Calu3 (cell line): ENCODE data around the gene RSRC1. TPM values are rescaled to one million over a fixed set of nuclear protein-coding genes. Genes with fewer than 3 reads are reported as not detected.
A peak's percentile ranks its signal among the peaks of the same experiment; 100 is the strongest.

ENCODE experiments used
- BruUV-seq: library from RNA; stranded (reverse); fragments of 400-500 nt; replicated peaks from 2 replicates; lab custom pipeline; 2021; lab: Mats Ljungman, UMichigan
- CTCF ChIA-PET: fragments of 300-600 bp; sonication (Branson Sonifier 250); formaldehyde crosslinking; loops from one replicate; lab custom pipeline; 2022; ENCODE audit warnings: antibody characterized with exemption; lab: Charles Lee
- DNase-seq: peaks from one replicate; pipeline ENCODE4 v3.0.0; 2022
- H3K27ac Mint-ChIP-seq: one replicate; pipeline ENCODE4 v1.8.0; 2022; ENCODE audit warnings: mixed read lengths; ENCODE audit not compliant: unreplicated experiment
- H3K27me3 Mint-ChIP-seq: one replicate; pipeline ENCODE4 v1.8.0; 2022; ENCODE audit warnings: mixed read lengths; ENCODE audit not compliant: unreplicated experiment
- H3K36me3 Mint-ChIP-seq: one replicate; pipeline ENCODE4 v1.8.0; 2022; ENCODE audit warnings: mild to moderate bottlenecking, moderate library complexity, mixed read lengths; ENCODE audit not compliant: insufficient read depth, unreplicated experiment
- H3K4me1 Mint-ChIP-seq: one replicate; pipeline ENCODE4 v1.8.0; 2022; ENCODE audit warnings: mild to moderate bottlenecking, low read depth, mixed read lengths; ENCODE audit not compliant: unreplicated experiment
- H3K4me3 Mint-ChIP-seq: one replicate; pipeline ENCODE4 v1.8.0; 2022; ENCODE audit warnings: mild to moderate bottlenecking, low read depth, moderate library complexity, mixed read lengths; ENCODE audit not compliant: unreplicated experiment
- H3K9me3 Mint-ChIP-seq: one replicate; pipeline ENCODE4 v1.8.0; 2022; ENCODE audit warnings: low read depth, mixed read lengths; ENCODE audit not compliant: unreplicated experiment
- intact Hi-C: fragments of 100-400 bp; cut with micrococcal nuclease; formaldehyde crosslinking; loops from one replicate; pipeline ENCODE4 v1.10.0; 2022; ENCODE audit not compliant: unreplicated experiment
- total RNA-seq: library from RNA; stranded (reverse); gene quantifications from 2 replicates; pipeline ENCODE4 v1.2.3, GENCODE V29; 2022
- TF ChIP-seq, protein P1 (sequence below): fragments of 200-600 bp; IDR thresholded peaks from one replicate; pipeline ENCODE4 v1.8.0; 2022; ENCODE audit warnings: antibody characterized with exemption; ENCODE audit not compliant: unreplicated experiment

The RSRC1 gene
- total RNA-seq, 1 experiment from 2014 or later = 81.3 TPM

DNA sequence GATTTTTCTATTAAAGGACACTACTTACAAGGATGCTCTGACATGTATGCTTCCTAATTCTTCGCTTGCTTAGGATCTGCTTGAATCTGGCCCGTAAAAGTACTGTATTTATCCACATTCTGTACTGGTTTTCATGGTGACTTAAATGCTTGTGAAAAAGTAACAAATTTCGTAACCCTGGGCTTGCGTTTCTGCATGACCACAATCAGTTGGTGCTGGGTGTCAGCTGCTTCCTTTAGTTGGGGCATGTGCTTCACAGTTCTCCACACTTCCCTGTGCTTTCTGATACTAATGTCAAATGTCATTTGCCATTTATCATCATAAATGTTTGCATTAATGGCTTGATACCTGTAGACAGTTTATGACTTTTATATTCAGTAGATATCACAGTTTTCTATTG is 242.7 kb downstream of the RSRC1 start:
- TF ChIP-seq, protein P1, sequence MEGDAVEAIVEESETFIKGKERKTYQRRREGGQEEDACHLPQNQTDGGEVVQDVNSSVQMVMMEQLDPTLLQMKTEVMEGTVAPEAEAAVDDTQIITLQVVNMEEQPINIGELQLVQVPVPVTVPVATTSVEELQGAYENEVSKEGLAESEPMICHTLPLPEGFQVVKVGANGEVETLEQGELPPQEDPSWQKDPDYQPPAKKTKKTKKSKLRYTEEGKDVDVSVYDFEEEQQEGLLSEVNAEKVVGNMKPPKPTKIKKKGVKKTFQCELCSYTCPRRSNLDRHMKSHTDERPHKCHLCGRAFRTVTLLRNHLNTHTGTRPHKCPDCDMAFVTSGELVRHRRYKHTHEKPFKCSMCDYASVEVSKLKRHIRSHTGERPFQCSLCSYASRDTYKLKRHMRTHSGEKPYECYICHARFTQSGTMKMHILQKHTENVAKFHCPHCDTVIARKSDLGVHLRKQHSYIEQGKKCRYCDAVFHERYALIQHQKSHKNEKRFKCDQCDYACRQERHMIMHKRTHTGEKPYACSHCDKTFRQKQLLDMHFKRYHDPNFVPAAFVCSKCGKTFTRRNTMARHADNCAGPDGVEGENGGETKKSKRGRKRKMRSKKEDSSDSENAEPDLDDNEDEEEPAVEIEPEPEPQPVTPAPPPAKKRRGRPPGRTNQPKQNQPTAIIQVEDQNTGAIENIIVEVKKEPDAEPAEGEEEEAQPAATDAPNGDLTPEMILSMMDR = no peak
- no peaks in the 10 kb centered on the region for H3K36me3 Mint-ChIP-seq
- CTCF ChIA-PET = no interaction called here
- DNase-seq = no peak
- H3K4me1 Mint-ChIP-seq = no peaks in the 10 kb centered on the region
- H3K27ac Mint-ChIP-seq = no peak overlapping the region
- intact Hi-C loops = no loop called here
- H3K27me3 Mint-ChIP-seq = no peaks in the 10 kb centered on the region
- H3K4me3 Mint-ChIP-seq = no peak overlapping the region
- no peaks in the 10 kb centered on the region for H3K9me3 Mint-ChIP-seq
- BruUV-seq = no TSS peak

DNA sequence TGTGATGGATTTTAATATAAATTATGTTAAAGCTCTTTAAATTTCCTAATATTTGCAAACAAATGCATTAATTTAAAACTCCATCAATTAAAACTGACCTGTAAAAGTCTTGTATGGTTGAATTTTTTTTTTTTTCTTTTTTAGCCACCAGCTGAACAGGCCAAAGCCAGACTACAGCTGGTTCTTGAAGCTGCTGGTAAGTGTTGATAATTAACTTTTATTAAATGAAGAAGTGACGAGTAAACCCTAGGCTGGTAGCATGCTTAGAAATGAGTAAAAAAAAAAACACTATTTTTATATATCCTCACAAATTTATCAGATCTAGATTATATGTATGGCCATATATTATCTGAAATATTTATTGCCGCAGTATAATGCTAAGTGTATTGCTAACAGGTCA is 244.8 kb downstream of the RSRC1 start:
- H3K27me3 Mint-ChIP-seq = no peaks in the 10 kb centered on the region
- no peak for DNase-seq
- no peak overlapping the region for H3K27ac Mint-ChIP-seq
- no peaks in the 10 kb centered on the region for H3K9me3 Mint-ChIP-seq
- no peaks in the 10 kb centered on the region for H3K36me3 Mint-ChIP-seq
- TF ChIP-seq, protein P1 = no peak
- no TSS peak for BruUV-seq
- CTCF ChIA-PET = interaction anchor here (0.7 kb wide), 1 partner anchor 1411 kb away, joined by 3 read pairs; no protein-coding TSS in a partner anchor
- H3K4me3 Mint-ChIP-seq = no peak overlapping the region
- H3K4me1 Mint-ChIP-seq = no peaks in the 10 kb centered on the region
- intact Hi-C loops = no loop called here

DNA sequence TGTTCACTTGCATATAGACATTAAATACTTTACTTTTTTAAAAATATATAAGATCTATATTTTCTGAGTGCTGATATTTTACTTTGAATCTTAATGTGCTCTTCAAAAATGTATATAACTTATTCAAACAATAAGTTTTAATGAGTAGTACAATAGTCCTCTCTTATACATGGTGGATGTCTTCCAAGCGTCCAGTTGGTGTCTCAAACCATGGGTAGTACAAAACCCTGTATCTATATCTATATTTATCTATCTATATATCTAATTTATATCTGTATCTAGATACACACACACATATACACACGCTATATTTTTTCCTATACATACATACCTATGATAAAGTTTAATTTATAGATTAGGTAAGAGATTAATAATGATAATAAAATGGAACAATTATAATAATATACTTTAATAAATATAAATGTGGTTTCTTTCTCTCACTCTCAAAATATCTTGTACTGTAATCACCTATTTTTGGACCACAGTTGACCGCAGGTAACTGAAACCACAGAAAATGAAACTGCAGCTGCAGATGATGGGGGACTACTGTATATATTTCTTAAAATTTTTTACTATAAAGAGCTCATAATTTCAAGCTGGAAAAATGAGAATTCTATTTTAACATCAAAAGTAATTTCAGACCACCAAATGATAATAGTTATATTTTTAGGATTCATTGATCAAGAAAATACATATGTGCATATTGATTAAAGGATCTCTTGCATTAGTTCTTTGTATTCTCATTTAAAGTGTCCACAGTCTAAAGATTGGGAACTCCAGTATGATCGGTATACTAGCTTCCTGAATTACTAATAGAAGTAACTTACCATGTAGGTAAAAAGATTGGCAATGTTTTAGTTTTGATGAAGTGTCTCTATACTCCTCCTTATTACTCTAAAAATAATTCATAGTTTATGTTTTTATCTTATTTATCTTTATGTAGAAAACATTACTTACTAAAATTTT is 246.0 kb downstream of the RSRC1 start:
- Mint-ChIP-seq H3K4me3 (no peak overlapping the region), H3K27ac (no peak overlapping the region), H3K27me3 (no peaks in the 10 kb centered on the region), H3K9me3 (no peaks in the 10 kb centered on the region), H3K4me1 (no peaks in the 10 kb centered on the region), H3K36me3 (no peaks in the 10 kb centered on the region)
- DNase-seq = no peak
- TF ChIP-seq, protein P1 = no peak
- BruUV-seq = TSS peak; percentile 24
- CTCF ChIA-PET = no interaction called here
- intact Hi-C loops = no loop called here

DNA sequence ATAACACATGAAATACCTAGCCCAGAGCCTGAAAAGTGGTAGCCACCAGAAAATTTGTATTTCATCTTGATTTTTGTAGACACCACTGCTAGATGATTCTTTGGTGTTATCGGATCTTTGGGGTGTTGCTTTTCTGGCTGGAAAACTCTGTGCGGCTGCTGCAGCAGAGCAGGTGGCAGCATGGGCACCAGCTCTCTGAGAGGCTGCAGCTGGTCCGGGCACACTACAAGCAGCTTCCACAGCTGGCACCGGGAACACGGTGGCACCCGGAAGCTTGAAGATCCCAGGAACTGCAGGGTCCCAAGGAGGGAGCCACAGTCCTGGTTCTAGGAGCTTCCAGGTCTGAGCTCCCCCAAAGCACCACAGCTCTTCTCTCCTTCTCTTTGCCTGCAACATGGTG is 249.4 kb downstream of the RSRC1 start:
- CTCF ChIA-PET = interaction anchor here (1.0 kb wide), 1 partner anchor 10 kb away, joined by 3 read pairs; no protein-coding TSS in a partner anchor

More for the DNA sequence above, 249.4 kb downstream of the RSRC1 start:
- intact Hi-C loops = no loop called here
- H3K27me3 Mint-ChIP-seq = no peaks in the 10 kb centered on the region
- no TSS peak for BruUV-seq
- no peak for DNase-seq
- no peaks in the 10 kb centered on the region for H3K36me3 Mint-ChIP-seq
- TF ChIP-seq, protein P1 = no peak
- no peaks in the 10 kb centered on the region for H3K9me3 Mint-ChIP-seq
- no peaks in the 10 kb centered on the region for H3K4me1 Mint-ChIP-seq
- no peak overlapping the region for H3K27ac Mint-ChIP-seq
- no peak overlapping the region for H3K4me3 Mint-ChIP-seq
